Brain pericyte (primary cell): Measurements from ENCODE around the gene FYN.
A peak's percentile ranks its signal among the peaks of the same experiment; 100 is the strongest.
"Not testable (repeated sequence)": the region's sequence is repeated elsewhere in the genome, so short reads cannot be mapped to it uniquely, and the experiment has no call there.

Experiments
- DNase-seq: peaks from one replicate; pipeline ENCODE4 v3.0.0-alpha.2; 2012; ENCODE audit warnings: low read depth, low spot score

Gene FYN

DNA sequence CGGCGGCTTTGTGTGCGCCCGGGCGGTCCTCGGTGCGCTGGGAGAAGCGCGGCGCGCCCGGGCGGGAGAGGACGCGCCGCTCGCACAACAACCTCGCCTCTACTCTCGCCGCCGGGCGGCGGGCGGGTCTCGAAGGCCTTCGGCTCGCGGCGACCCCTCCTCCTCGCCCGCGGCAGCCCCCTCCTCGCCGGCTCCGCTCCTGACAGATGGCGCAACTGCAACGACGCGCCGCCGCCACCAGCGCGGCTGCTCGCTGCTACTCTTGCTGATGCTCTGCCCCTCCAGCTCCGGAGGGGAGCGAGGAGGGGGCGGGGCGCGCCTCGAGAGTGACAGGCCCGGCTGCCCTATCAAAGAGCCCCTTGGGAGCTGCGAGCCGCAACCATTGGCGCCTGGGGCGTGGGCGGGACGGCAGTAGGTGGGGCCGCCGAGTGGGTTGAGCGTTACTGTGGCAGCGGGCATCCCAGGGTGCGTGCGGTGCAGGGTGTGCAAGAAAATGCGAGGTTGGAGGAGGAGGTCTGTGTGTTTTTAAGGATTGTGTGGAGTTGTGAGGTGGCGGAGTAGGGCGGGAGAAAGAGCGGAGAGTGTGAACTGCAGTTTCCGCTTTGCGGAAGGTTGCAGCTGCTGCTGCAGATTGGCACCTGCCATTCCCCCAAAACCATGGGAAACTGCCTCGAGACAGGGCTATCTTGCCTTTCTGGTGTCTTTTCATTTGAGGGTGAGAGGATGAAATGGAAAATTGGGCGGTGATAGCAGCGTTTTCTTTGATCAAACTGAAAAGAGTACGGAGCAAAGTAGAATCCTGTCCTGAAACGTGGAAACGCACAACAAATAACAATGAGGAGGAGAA, at the start of gene FYN:
FYN (minus strand) TSS at position 275 of the 847 bp plus-strand sequence. CDS start 153,401 bp downstream, outside the sequence.
- peak; percentile 85 for DNase-seq

GRCh38 chr6:111922454-111923297, 49.4 kb upstream of the FYN start:
- no peak for DNase-seq

GRCh38 chr6:111921103-111921502, 47.9 kb upstream of the FYN start:
- no peak for DNase-seq

DNA sequence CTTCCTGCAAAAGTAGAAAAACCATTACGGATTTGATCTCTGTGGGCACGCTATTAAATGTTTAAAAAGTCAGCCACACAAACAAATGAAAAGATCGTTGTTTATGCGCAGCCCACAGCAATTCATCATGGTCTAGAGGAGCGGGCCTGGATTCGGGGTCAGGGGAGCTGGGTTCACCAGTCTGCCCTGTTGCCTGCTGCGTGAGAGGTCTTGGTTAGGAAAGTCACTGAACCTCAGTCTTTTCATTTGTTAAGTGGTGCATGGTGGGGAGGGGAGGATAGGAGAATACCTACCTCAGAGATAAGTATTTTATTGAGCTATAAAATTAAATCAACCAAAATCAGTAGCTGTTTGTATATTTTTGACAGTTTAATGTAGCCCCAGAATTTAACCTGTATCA, 47.3 kb upstream of the FYN start:
- no peak for DNase-seq

DNA sequence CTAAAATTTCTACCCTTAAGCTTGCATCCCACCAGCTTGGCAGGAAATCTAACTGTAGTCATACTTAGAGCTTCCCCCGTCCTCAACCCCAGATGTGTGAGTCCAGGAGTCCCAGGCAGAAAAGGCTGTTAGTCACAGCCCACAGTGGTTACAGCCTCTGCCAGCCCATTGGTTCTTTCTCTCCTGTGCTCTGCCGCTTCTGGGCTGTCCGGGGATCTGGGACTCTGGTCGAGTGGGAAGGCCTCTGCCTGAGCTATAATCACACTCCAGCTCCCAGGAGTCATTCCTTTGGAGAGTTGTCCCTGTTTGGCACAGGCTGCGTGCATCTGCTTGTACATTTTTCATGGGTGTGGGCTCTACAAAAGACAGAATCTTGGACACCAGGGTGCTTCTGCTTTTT, 45.6 kb upstream of the FYN start:
- DNase-seq, result no peak

- no peak for DNase-seq
These were observed 43.5 kb upstream of the FYN start for GRCh38 chr6:111916747-111917146.

DNA sequence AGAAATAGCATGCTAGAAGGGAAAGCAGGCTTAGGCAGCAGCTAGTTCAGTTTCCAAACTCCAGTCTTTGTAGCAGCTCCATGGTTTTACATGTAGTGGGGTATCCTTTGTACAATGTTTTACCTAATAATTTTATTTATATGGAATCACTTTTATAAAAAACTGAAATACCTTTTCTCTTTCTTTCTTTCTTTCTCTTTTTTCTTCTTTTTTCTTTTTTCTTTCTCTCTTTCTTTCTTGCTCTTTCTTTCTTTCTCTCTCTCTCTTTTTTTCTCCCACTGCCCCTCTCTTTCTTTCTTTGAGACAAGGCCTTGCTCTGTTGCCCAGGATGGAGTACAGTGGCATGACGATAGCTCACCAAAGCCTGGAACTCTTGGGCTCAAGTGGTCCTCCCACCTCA, 41.4 kb upstream of the FYN start:
- no peak for DNase-seq

DNA sequence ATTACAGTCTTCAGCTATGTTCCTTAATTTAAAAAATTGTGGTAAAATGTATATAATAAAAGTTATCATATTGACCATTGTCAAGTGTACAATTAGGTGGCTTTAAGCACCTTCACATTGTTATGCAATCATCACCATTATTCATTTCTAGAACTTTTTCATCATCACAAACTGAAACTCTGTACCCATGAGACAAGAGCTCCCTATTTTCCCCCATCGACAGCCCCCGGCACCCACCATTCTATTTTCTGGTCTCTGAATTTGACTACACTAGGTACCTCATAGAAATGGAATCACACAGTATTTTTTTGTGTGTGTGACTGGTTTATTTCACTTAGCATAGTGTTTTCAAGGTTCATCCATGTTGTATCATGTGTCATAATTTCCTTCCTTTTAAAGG, 39.7 kb upstream of the FYN start:
- no peak for DNase-seq

DNA sequence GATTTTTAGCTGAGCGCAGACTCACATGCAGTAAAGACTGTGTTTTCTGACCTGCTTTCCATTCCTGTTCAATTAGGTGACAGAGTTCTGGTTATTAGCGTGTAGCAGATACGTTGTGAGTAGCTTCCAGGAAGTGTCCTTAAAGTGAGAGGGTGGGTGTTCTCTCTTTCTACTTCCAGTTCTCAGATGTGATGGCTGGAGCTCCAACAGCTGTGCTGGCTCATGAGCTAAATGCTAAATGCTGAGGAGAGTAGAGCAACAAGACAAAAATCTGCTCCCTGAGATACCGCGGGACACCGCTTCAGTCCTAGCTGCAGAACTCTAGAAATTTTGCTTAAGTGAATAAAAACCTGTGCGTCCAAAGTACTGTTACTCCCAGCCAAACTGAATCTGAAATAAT, 38.2 kb upstream of the FYN start:
- no peak for DNase-seq

DNA sequence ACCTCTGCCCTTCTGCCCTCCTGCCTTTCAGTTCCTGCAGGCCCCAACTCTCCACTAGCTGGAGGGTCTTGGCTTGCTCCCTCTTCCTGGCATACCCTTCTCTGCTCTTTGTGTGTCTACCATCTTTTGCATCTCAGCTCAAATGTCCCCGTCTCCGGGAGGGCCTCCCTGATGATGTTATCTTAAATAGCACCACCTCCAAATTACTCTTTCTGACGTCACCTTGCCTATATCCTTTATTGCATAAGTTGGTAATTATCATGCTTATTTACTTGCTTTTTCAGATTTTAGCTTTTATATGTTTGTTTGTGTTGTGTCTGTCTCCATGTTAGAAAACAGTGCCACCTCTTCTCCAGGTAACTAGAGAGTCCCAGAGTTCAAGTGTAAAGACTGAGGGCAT, 36.0 kb upstream of the FYN start:
- no peak for DNase-seq

GRCh38 chr6:111908365-111908764, 35.1 kb upstream of the FYN start:
- DNase-seq, result not testable (repeated sequence)

DNA sequence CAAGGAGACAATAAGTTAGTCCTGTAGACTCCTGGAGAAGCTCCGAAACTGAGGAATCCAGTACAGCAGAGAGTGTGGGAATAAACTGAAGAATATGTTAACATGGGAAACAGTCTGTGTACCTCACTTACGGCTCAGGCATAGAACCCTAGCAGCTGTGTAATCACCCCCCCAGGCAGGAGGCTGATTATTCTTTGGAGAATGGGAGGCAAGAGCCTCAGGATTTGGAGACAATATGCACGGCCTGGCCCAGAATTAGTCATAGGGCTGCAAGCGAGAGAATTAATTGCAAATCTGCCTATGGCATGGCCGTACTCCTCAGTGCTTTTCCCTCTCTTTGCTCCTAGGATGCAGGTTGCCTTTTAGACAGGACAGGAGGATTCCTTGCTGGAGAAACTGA, 27.5 kb upstream of the FYN start:
- DNase-seq, result no peak

GRCh38 chr6:111899531-111899930, 26.3 kb upstream of the FYN start:
- DNase-seq, result no peak

- no peak for DNase-seq
These were observed 25.2 kb upstream of the FYN start for GRCh38 chr6:111898452-111898851.

DNA sequence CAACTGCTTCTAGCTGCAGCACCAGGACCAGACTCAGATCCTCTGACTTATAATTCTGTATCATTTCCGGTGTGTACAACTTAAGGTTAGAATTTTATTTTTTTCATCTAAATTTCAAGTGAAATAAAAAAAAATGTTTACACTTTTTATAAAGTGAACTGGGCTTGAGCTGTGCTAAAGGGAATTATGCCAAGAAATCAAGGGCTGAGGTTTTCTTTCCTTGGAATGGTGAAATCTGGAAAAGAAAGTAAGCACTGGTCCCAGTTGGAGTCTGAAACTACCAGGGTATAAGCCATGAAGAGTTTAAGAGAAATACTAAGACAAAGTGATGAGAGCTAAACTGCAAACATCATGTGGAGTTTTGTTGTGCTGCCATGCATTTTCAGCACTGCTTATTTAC, 21.7 kb upstream of the FYN start:
- no peak for DNase-seq

DNA sequence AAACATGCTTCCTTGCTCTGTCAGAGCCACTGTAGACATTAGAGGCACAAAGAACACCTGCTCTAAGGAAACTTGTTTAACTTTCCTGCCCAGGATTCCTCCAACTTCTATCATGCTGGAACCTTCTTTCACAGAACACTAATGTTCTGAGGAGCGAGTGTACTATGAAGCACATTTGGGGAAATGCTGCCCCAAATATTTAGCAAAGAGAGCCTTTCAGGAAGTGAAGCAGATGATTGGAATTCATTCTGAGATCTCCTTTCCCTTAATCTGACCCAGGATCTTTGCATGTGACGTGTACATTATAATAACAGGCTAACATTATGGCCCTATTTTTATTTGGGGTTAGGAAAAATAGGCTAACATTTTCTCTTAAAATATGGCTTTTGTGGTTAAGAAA, 21.0 kb upstream of the FYN start:
- DNase-seq, result no peak

DNA sequence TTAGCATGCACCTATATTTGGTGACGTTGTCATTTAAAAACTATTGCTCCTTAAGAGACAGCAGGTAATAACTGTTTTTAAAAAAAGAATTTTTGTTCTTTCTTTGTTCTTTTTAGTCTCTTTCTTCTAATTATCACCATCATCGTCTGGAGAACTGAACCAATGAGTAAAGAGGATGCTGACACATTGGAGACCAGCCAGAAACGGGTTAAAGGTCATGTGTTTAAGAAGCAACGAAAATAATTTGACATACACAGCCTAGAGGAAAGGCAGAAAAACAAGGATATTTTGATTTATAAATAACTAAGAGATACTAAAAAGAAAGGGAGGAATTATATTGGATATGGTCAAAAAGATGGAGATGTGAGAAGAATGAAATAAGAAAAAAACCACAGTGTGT, 19.2 kb upstream of the FYN start:
- DNase-seq, result no peak

- no peak for DNase-seq
These were observed 17.7 kb upstream of the FYN start for GRCh38 chr6:111890988-111891387.

GRCh38 chr6:111888928-111889695, 15.9 kb upstream of the FYN start:
- no peak for DNase-seq

GRCh38 chr6:111886793-111887192, 13.5 kb upstream of the FYN start:
- DNase-seq, result not testable (repeated sequence)

DNA sequence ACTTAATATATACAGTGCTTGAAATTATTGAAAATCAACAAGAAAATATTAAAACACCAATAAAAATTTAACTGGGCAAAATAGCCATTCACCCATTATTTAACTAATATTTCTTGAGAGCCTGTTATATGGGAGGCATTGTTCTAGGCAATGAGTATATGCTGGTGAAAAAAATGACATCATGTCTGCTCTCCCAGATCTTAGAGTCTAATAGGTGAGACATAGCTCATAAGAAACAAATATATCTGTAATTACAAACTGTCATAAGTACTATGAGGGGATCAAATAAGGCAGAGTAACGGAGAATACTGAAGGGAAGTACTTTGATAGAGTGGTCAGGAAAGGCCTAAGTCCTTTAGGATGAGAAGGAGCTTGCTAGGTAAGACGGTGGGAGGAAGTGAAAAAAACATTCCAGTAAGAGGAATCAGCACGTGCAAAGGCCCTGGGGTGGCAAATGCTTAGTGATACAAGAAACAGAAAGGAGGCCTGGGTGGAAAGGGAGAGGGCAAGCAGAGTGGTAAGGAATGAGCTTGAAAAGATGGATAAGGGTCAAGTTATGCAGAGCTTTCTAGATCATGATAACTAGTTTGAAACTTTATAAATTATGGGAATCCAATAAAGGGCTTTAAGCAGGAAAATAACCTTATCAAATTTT, 12.2 kb upstream of the FYN start:
- DNase-seq, result no peak

DNA sequence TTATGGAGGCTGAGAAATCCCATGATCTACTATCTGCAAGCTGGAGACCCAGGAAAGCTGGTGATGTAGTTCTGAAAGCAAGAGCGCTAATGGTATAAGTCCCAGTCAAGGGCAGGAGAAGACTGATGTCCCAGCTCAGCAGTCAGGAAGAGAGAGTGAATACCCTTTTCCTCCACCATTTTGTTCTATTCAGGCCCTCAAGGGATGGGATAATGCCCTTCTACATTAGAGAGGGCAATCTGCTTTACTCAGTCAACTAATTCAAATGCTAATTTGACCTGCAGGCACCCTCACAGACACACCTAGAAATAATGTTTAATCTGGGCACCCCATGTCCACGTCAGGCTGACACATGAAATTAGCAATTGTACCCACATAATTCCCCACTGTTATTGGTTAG, 10.8 kb upstream of the FYN start:
- no peak for DNase-seq
